Measurements from ENCODE around the gene SLIT3. TPM values are rescaled to one million over a fixed set of nuclear protein-coding genes. Genes with fewer than 3 reads are reported as not detected.

The SLIT3 gene
- total and polyA plus RNA-seq, 2 donors (not counting 3 experiments of a cell fraction or from before 2014, with no cell fraction given) = 0.90 to 1.0 TPM

DNA sequence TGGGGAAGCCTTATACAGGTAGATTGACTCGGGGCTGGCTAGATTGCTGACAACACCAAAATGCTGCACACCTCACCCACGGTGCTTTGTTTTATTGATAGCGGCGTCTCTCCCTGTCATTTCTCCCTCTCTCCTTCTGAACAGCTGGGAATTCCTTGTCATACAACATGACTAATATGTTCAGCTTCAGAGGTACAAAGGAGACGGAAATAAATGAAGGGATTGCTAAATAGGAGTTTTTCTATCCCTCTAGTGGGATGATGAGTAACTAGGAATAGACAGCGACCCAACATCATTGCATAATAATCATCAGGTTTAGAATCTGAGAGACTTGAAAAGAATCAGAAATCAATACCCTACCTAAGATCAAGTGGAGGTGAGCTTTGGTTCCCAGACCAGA, 384.1 kb downstream of the SLIT3 start:
- Histone ChIP-seq H3K4me3 (replicated peaks in 1 of 3; ENCODE audit: insufficient read depth in 1 of 3, low read depth in 1 of 3, low read length in 3 of 3) (no peak overlapping the region), H3K79me2 (ENCODE audit: control insufficient read depth, insufficient read depth, low read length) (no peaks in the 10 kb centered on the region), H3K27me3 (ENCODE audit: control insufficient read depth in 2 of 2, insufficient read depth in 2 of 2, low read length in 2 of 2) (no peaks in the 10 kb centered on the region), H2AFZ (ENCODE audit: low read depth, low read length) (no peak overlapping the region), H3K4me2 (ENCODE audit: insufficient read depth, low read length) (no peak overlapping the region), H3K4me1 (ENCODE audit: control insufficient read depth, extremely low read depth, insufficient read depth, low read length) (no peaks in the 10 kb centered on the region), H4K20me1 (replicated peaks; ENCODE audit: control insufficient read depth, extremely low read depth, insufficient read depth, low read length) (no peaks in the 10 kb centered on the region), H3K9ac (replicated peaks; ENCODE audit: extremely low read depth, insufficient read depth, low read length) (no peak overlapping the region), H3K9me1 (replicated peaks; ENCODE audit: control insufficient read depth, extremely low read depth, insufficient read depth, low read length) (no peaks in the 10 kb centered on the region), H3K27ac (ENCODE audit: insufficient read depth, low read depth, low read length) (no peak overlapping the region), H3K9me3 (replicated peaks; ENCODE audit: control insufficient read depth, insufficient read depth, low read length) (no peaks in the 10 kb centered on the region), H3K36me3 (ENCODE audit: control insufficient read depth in 2 of 2, extremely low read depth in 1 of 2, insufficient read depth in 2 of 2, low read length in 2 of 2) (no peaks in the 10 kb centered on the region)
- FAIRE-seq = no peak
- intact Hi-C loops (cut with micrococcal nuclease) (no loop called here), dilution Hi-C loops (cut with MboI; ENCODE audit: extremely low pct_ligation_motif_present, low sequenced_read_pairs) (no loop called here)
- no TSS peak for BruUV-seq (replicated peaks)
- POLR2A ChIA-PET = no interaction called here
- TF ChIP-seq JUN (IDR thresholded peaks at IDR 0.05; ENCODE audit: borderline replicate concordance, insufficient read depth, insufficient read length, low read depth) (no peak), GATA2 (IDR thresholded peaks at IDR 0.05; ENCODE audit: insufficient read depth, insufficient read length, low read depth, low read length) (no peak), FOS (IDR thresholded peaks at IDR 0.05; ENCODE audit: borderline replicate concordance, insufficient read depth, low read length) (no peak), POLR2A (IDR thresholded peaks at IDR 0.05; ENCODE audit: low read depth, low read length) (no peak), EZH2 (IDR thresholded peaks at IDR 0.05; ENCODE audit: borderline replicate concordance, low read depth, low read length, severe bottlenecking) (no peak), MYC (IDR thresholded peaks at IDR 0.05; ENCODE audit: low read depth, low read length) (no peak), POLR2AphosphoS5 (IDR thresholded peaks at IDR 0.05; ENCODE audit: insufficient read depth, low read depth, low read length) (no peak)
- TF ChIP-seq, protein P1, sequence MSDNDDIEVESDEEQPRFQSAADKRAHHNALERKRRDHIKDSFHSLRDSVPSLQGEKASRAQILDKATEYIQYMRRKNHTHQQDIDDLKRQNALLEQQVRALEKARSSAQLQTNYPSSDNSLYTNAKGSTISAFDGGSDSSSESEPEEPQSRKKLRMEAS (IDR thresholded peaks at IDR 0.05; ENCODE audit: insufficient read depth, insufficient read length) = no peak
- CTCF ChIA-PET = no interaction called here
- no peak for DNase-seq (ENCODE audit: low read depth, low spot score)

- no peak overlapping the region for H3K9ac ChIP-seq (replicated peaks; ENCODE audit: extremely low read depth, insufficient read depth, low read length)
- no peaks in the 10 kb centered on the region for H3K4me1 ChIP-seq (ENCODE audit: control insufficient read depth, extremely low read depth, insufficient read depth, low read length)
- H3K4me3 ChIP-seq (replicated peaks in 1 of 3; ENCODE audit: insufficient read depth in 1 of 3, low read depth in 1 of 3, low read length in 3 of 3) = no peak overlapping the region
- H3K9me3 ChIP-seq (replicated peaks; ENCODE audit: control insufficient read depth, insufficient read depth, low read length) = no peaks in the 10 kb centered on the region
- no peaks in the 10 kb centered on the region for H4K20me1 ChIP-seq (replicated peaks; ENCODE audit: control insufficient read depth, extremely low read depth, insufficient read depth, low read length)
- H3K9me1 ChIP-seq (replicated peaks; ENCODE audit: control insufficient read depth, extremely low read depth, insufficient read depth, low read length) = no peaks in the 10 kb centered on the region
- BruUV-seq (replicated peaks) = no TSS peak
- intact Hi-C loops (cut with micrococcal nuclease) (no loop called here), dilution Hi-C loops (cut with MboI; ENCODE audit: extremely low pct_ligation_motif_present, low sequenced_read_pairs) (no loop called here)
- CTCF ChIA-PET = no interaction called here
- H2AFZ ChIP-seq (ENCODE audit: low read depth, low read length) = no peak overlapping the region
- no peaks in the 10 kb centered on the region for H3K27me3 ChIP-seq (ENCODE audit: control insufficient read depth in 2 of 2, insufficient read depth in 2 of 2, low read length in 2 of 2)
- POLR2A ChIA-PET = no interaction called here
- no peak overlapping the region for H3K27ac ChIP-seq (ENCODE audit: insufficient read depth, low read depth, low read length)
- TF ChIP-seq, protein P2, sequence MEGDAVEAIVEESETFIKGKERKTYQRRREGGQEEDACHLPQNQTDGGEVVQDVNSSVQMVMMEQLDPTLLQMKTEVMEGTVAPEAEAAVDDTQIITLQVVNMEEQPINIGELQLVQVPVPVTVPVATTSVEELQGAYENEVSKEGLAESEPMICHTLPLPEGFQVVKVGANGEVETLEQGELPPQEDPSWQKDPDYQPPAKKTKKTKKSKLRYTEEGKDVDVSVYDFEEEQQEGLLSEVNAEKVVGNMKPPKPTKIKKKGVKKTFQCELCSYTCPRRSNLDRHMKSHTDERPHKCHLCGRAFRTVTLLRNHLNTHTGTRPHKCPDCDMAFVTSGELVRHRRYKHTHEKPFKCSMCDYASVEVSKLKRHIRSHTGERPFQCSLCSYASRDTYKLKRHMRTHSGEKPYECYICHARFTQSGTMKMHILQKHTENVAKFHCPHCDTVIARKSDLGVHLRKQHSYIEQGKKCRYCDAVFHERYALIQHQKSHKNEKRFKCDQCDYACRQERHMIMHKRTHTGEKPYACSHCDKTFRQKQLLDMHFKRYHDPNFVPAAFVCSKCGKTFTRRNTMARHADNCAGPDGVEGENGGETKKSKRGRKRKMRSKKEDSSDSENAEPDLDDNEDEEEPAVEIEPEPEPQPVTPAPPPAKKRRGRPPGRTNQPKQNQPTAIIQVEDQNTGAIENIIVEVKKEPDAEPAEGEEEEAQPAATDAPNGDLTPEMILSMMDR (IDR thresholded peaks at IDR 0.05; ENCODE audit: extremely low read depth in 1 of 2, insufficient read depth in 1 of 2, low read depth in 1 of 2, low read length in 2 of 2) = no peak
- TF ChIP-seq, protein P1 (IDR thresholded peaks at IDR 0.05; ENCODE audit: insufficient read depth, insufficient read length) = no peak
- TF ChIP-seq GATA2 (IDR thresholded peaks at IDR 0.05; ENCODE audit: insufficient read depth, insufficient read length, low read depth, low read length) = no peak
- TF ChIP-seq JUN (IDR thresholded peaks at IDR 0.05; ENCODE audit: borderline replicate concordance, insufficient read depth, insufficient read length, low read depth) = no peak
- no peak for TF ChIP-seq FOS (IDR thresholded peaks at IDR 0.05; ENCODE audit: borderline replicate concordance, insufficient read depth, low read length)
- no peak for TF ChIP-seq POLR2AphosphoS5 (IDR thresholded peaks at IDR 0.05; ENCODE audit: insufficient read depth, low read depth, low read length)
- TF ChIP-seq POLR2A (IDR thresholded peaks at IDR 0.05; ENCODE audit: low read depth, low read length) = no peak
- TF ChIP-seq EZH2 (IDR thresholded peaks at IDR 0.05; ENCODE audit: borderline replicate concordance, low read depth, low read length, severe bottlenecking) = no peak
- TF ChIP-seq MYC (IDR thresholded peaks at IDR 0.05; ENCODE audit: low read depth, low read length) = no peak
- no peaks in the 10 kb centered on the region for H3K36me3 ChIP-seq (ENCODE audit: control insufficient read depth in 2 of 2, extremely low read depth in 1 of 2, insufficient read depth in 2 of 2, low read length in 2 of 2)
- no peak overlapping the region for H3K4me2 ChIP-seq (ENCODE audit: insufficient read depth, low read length)
- DNase-seq (ENCODE audit: low read depth, low spot score) (no peak), FAIRE-seq (no peak)
- no peaks in the 10 kb centered on the region for H3K79me2 ChIP-seq (ENCODE audit: control insufficient read depth, insufficient read depth, low read length)
Measured at GRCh38 chr5:168916266-168916665, 384.7 kb downstream of the SLIT3 start.
